Activated T-helper 9 cell treated with anti-CD3 and anti-CD28 coated beads, Interleukin-2, amount 50 U/mL, for 16 hours (primary cell): ENCODE measurements around the gene MOGAT2.

Experiments used
- DNase-seq: peaks from one replicate; pipeline ENCODE4 v3.0.0-alpha.2; 2020; ENCODE audit warnings: low read depth

Gene MOGAT2

GRCh38 chr11:75759832-75760231 is 42.2 kb downstream of the MOGAT2 start:
- DNase-seq, result no peak

GRCh38 chr11:75760243-75760642 is 42.6 kb downstream of the MOGAT2 start:
- DNase-seq, result no peak

- no peak for DNase-seq
These were observed 43.3 kb downstream of the MOGAT2 start for GRCh38 chr11:75760710-75761493.

GRCh38 chr11:75762158-75762557 is 44.5 kb downstream of the MOGAT2 start:
- DNase-seq, result no peak

- no peak for DNase-seq
These were observed 45.2 kb downstream of the MOGAT2 start for GRCh38 chr11:75762885-75763284.

- DNase-seq, result no peak
These were observed 46.2 kb downstream of the MOGAT2 start for GRCh38 chr11:75763846-75764245.

- no peak for DNase-seq
These were observed 47.5 kb downstream of the MOGAT2 start for GRCh38 chr11:75765116-75765515.

- no peak for DNase-seq
These were observed 49.0 kb downstream of the MOGAT2 start for GRCh38 chr11:75766443-75767227.

GRCh38 chr11:75767228-75767572 is 49.6 kb downstream of the MOGAT2 start:
- no peak for DNase-seq

GRCh38 chr11:75767793-75768111 is 50.1 kb downstream of the MOGAT2 start:
- no peak for DNase-seq

- peak; percentile 57 for DNase-seq
These were observed 50.7 kb downstream of the MOGAT2 start, which contains the start of gene DGAT2 for GRCh38 chr11:75768112-75768908. DGAT2 (plus strand) TSS chr11:75768778; CDS start chr11:75768992, 214 bp downstream.

- no peak for DNase-seq
These were observed 51.5 kb downstream of the MOGAT2 start for GRCh38 chr11:75768909-75769771.

- no peak for DNase-seq
These were observed 52.5 kb downstream of the MOGAT2 start for GRCh38 chr11:75770102-75770501.

GRCh38 chr11:75771646-75772410 is 54.2 kb downstream of the MOGAT2 start:
- no peak for DNase-seq

GRCh38 chr11:75773595-75774353 is 56.1 kb downstream of the MOGAT2 start:
- no peak for DNase-seq

GRCh38 chr11:75775056-75775455 is 57.4 kb downstream of the MOGAT2 start:
- DNase-seq, result no peak

- DNase-seq, result no peak
These were observed 58.9 kb downstream of the MOGAT2 start for GRCh38 chr11:75776546-75776945.

- DNase-seq, result no peak
These were observed 59.9 kb downstream of the MOGAT2 start for GRCh38 chr11:75777461-75778110.

GRCh38 chr11:75778962-75779361 is 61.3 kb downstream of the MOGAT2 start:
- DNase-seq, result no peak

- DNase-seq, result no peak
These were observed 62.3 kb downstream of the MOGAT2 start for GRCh38 chr11:75779960-75780359.
